ENCODE measurements around the gene LMNTD1.

GRCh38 chr12:25447046-25447445, 106.0 kb downstream of the LMNTD1 start:
- TF ChIP-seq ZNF124 (CRISPR knock-in tag; IDR thresholded peaks at IDR 0.05) (no peak), PRPF4 (IDR thresholded peaks at IDR 0.05; ENCODE audit: insufficient read depth, low read depth, low read length, poor library complexity, severe bottlenecking) (no peak), USF1 (CRISPR knock-in tag; IDR thresholded peaks at IDR 0.05) (no peak), CBFA2T3 (IDR thresholded peaks at IDR 0.05) (no peak), CTCF (IDR thresholded peaks at IDR 0.05 in 2 of 3, conservative IDR thresholded peaks at IDR 0.05 in 1 of 3; ENCODE audit: insufficient read depth in 2 of 3, low read depth in 1 of 3, low read length in 3 of 3) (no peak), YY1 (IDR thresholded peaks at IDR 0.05; ENCODE audit: borderline replicate concordance in 1 of 3, control insufficient read depth in 1 of 3, extremely low read depth in 1 of 3, insufficient read depth in 3 of 3, insufficient read length in 1 of 3, insufficient replicate concordance in 2 of 3, low read depth in 1 of 3, low read length in 2 of 3) (no peak), LARP7 (IDR thresholded peaks at IDR 0.05) (no peak), SMC3 (conservative IDR thresholded peaks at IDR 0.05; ENCODE audit: insufficient read depth, low read depth, low read length) (no peak), ETV6 (IDR thresholded peaks at IDR 0.05; ENCODE audit: borderline replicate concordance in 1 of 2, low read depth in 2 of 2, low read length in 1 of 2) (no peak), ETV6 (CRISPR knock-in tag; IDR thresholded peaks at IDR 0.05; ENCODE audit: borderline replicate concordance) (no peak), NFYB (IDR thresholded peaks at IDR 0.05; ENCODE audit: extremely low read depth, insufficient read length) (no peak), HDGF (IDR thresholded peaks at IDR 0.05) (no peak), ZNF121 (CRISPR knock-in tag; conservative IDR thresholded peaks at IDR 0.05) (no peak), CBX5 (IDR thresholded peaks at IDR 0.05; ENCODE audit: borderline replicate concordance, low read depth) (no peak), ATF3 (IDR thresholded peaks at IDR 0.05) (no peak), ATF3 (CRISPR knock-in tag; conservative IDR thresholded peaks at IDR 0.05) (no peak)

Measured in K562 (cell line).